HG02642 (cell line): ENCODE measurements around the gene ZNF410.
"Not testable (repeated sequence)": the region's sequence is repeated elsewhere in the genome, so short reads cannot be mapped to it uniquely, and the experiment has no call there.

Experiments
- ATAC-seq: cut with Tn5 transposase; IDR thresholded peaks from one replicate; pipeline ENCODE4 v1.9.1; 2021; ENCODE audit warnings: mild to moderate bottlenecking; ENCODE audit not compliant: unreplicated experiment, poor library complexity

The ZNF410 gene

DNA sequence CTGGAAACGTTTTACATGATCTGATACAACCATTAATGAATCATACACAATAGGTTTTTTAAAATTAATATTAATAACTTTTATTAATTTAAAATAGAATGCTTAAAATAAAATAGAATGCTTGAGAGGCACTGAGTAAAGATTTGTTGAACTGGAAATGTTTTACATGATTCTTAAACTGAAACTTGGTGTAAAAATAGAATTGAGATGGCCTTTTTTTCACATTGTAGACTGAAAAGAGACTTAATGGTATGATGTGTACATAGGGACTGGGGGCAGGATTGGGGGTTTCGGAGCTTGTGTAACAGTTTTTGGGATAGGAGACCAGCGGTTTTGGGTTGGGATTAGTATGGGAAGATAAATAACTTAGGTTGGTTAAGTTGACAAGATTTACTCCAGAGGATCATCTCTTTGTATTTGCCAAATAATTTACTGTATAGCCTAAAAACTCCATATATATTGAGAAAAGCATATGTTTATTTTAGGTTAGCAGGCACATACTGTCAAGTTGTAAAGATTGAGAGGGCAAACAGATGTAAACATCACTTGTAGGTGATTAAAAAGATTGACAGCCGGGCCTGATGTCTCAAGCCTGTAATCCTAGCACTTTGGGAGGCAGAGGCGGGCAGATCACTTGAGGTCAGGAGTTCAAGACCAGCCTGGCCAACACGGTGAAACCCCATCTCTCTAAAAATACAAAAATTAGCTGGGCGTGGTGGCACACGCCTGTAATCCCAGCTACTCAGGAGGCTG lies 2.0 kb upstream of the ZNF410 start:
- ATAC-seq, result no peak

GRCh38 chr14:73887318-73887616 lies 608 bp downstream of the ZNF410 start:
- ATAC-seq, result no peak

DNA sequence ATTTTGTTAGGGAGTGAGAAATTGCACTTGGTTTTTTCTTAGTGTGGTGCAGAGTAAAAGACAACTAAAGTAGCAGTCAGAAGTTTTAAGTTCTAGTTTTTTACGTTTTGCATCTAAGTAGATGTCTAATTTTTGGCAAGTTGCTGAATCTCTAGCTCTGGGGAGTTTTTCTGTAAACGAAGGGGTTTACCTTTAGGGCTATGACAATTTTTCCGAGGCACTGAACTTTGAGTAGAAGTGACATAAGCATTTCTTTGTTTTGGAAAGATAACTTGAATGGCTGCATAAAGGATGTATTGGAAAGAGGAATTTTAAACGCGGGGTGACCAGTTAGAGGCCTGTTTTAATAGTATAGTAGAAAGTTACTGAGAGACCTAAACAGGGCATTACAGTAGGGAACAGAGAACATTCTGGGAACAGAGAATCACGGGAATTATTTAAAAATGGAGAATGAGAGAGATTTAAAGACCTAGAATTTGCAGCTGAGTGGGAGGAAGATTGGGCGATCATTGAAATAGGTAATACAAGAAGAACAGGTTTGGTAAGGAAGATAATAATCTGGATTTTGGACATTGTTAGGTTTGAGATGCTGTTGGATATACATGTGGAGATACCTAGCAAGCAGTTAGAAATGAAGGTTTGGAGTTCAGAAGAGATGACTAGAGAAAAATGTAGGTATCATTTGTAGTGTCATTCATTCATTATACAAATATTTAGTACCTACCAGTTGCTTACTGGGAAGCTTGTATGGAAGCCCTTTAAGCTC lies 1.2 kb downstream of the ZNF410 start:
- no peak for ATAC-seq

- no peak for ATAC-seq
Observed at GRCh38 chr14:73888460-73888725, 1.7 kb downstream of the ZNF410 start.

DNA sequence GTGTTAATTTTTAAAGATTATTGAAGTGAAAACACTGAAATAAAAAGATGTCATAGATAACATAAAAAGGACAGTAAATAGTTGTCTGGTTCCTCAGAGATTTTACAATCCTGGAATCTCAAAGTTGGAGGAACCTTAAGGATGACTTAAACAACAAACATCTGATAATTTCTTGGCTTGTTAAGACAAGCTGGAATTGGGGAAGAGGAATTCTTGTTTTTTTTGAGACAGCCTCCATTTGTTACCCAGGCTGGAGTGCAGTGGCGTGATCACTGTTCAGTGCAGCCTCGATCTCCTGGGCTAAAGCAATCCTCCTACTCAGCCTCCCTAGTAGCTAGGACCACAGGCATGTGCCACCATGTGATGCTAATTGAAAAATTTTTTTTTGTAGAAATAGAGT lies 2.3 kb downstream of the ZNF410 start:
- ATAC-seq, result no peak

DNA sequence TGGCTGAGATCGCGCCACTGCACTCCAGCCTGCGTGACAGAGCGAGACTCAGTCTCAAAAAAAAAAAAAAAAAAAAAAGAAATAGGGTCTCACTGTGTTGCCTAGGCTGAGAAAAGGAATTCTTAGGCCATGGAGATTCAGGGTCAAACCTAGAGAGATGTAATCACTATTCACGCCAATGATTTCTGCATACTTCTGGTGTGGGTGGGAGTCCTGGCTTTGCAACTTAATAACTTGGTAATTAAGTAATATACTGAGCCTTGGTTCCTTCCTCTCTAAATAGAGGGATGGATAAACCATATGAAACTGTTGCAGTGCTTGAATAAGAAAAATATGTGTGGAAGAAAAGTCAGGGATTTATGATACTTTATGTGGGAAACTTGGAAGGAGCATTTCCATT lies 2.7 kb downstream of the ZNF410 start:
- no peak for ATAC-seq

- not testable (repeated sequence) for ATAC-seq
Observed at GRCh38 chr14:73894180-73894687, 7.6 kb downstream of the ZNF410 start.

GRCh38 chr14:73895939-73896338 lies 9.3 kb downstream of the ZNF410 start:
- ATAC-seq, result no peak

DNA sequence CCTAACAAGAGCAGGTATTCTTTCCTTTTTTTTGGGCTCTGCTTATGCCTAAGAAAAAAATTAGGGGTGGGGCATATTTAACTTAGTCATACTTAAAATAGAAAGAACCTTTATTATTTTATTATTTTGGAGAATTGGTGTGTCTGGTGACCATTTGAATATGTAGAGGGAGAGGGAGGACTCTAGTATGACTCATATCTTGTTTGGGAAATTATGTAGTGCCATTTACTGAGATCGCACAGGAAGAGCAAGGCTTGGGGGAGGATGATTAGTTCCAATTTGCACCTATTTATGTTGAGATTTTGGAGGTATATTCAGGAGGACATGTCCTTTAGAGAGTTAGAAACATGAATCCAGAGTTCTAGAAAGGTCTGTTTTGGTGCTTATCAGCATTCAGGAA lies 9.9 kb downstream of the ZNF410 start:
- ATAC-seq, result no peak

DNA sequence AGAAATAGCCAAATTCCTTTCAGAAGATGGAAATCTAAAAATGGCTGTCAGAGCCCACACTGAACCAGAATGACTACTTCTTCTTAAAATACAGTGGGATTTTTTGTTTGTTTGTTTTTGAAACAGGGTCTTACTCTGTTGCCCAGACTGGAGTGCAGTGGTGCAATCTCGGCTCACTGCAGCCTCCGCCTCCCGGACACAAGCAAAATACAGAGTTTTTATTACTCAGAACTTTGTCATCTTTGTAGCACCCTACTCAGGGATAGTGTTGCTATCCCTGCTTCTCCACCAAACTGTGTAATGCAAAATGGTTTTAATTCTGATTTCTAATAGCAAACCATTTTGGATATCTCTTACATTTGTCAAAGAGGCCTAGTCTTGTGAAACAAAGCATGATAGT lies 16.4 kb downstream of the ZNF410 start:
- no peak for ATAC-seq

DNA sequence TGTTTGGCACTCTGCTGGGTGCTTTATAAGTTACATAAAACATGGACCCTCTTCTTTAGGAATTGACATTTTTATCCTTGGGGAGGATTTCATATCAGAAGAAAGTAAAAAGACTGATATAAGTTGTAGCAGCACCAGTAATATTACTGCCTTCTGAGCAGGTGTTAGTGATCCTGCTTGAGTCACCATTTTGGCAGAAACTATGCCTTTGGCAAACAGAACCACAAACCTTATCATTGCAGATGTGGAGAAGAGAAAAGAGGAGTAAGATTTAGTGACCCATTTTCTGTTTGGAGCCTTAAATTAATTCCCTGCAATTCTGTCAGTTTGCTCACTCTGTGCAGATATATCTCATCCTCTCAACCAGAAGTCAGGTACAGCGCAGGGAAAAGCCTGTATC lies 23.0 kb downstream of the ZNF410 start:
- no peak for ATAC-seq

- no peak for ATAC-seq
Observed at GRCh38 chr14:73913256-73913655, 26.6 kb downstream of the ZNF410 start.

GRCh38 chr14:73916324-73916723 lies 29.7 kb downstream of the ZNF410 start:
- no peak for ATAC-seq

DNA sequence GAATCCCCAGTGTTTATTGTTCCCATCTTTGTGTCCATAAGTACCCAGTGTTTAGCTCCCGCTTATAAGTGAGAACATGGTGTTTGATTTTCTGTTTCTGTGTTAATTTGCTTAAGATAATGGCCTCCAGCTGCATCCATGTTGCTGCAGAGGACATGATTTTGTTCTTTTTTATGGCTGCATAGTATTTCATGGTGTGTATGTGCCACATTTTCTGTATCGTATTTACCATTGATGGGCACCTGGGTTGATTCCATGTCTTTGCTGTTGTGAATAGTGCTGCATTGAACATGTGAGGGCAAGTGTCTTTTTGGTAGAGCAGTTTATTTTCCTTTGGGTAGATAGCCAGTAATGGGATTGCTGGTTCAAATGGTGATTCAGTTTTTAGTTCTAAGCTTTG lies 32.8 kb downstream of the ZNF410 start:
- ATAC-seq, result not testable (repeated sequence)

- no peak for ATAC-seq
Observed at GRCh38 chr14:73924337-73924736, 37.7 kb downstream of the ZNF410 start.

DNA sequence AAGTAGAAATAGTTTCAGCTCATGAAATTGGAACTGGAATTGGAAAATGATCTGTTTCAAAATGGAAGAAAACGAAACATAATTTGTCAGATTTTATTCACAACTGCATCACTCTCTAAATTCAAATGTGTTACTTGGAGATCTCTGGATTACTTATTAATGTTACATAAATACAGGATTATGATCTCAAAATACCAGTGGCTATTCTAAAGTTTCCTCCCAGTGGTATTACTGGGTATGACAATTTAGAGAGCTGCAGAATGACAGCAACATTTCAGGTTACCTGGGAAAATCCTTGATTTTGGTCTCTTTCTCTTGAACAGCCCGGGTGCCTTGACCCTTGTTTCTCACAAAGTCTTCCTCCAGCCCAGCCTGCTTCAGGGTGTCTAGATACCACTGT lies 49.0 kb downstream of the ZNF410 start:
- no peak for ATAC-seq

DNA sequence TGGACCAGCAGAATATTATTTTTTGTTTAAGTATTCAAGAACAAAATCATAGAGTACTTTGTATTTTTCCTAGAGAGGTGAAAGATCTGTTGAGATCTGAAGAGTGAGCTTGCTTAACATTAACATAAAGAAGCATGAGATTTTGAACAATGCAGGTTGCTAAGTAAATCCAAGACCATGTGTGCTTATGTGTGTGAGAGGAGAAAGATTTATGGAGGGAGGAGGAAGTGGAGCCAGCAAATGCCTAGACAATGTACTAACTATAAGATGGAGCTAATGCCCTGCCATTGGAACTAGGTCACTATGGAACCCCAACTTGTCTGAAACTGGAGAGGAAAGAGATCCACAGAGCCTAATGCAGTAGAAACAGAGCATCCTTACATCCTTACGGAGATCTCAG lies 49.9 kb downstream of the ZNF410 start:
- ATAC-seq, result no peak

- ATAC-seq, result no peak
Observed at GRCh38 chr14:73937012-73937411, 50.4 kb downstream of the ZNF410 start.

DNA sequence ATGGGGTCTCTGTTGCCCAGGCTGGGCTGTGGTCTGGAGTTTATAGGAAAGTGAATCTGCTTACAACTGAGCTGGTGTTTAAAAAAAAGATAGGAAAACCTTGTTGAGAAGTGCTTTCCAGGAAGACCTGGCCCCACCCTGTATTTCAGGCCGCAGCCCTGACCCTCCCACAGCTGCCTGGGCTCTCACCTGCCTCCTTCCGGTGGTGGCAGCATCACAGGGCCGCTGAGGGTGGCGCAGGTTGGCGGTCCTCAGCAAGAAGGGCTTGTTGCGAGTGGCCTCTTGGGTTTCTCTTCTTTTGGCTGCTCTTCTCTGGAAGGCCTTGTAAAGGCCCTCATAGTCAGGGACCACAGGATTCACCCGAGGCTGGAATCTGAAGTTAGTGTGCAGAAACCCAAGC lies 55.5 kb downstream of the ZNF410 start:
- ATAC-seq, result no peak

DNA sequence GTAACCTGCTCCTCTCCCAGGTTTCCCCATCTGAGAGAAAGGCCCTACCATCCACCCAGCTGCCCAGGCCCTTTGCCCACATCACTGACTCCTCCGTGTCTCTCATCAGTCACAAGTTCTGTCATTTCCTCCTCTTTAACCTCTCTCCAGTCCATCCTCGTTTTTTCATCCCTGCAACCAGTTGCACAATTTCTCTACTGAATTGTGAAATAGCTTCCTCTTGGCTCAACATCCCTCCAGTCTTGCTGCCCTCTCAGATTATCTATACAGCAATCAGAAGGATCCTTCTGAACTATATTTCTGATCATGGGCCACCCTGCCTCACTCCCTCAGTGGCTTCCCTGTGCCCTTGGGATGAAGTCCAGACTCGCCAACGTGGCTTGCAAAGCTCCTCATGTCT lies 56.4 kb downstream of the ZNF410 start:
- no peak for ATAC-seq

DNA sequence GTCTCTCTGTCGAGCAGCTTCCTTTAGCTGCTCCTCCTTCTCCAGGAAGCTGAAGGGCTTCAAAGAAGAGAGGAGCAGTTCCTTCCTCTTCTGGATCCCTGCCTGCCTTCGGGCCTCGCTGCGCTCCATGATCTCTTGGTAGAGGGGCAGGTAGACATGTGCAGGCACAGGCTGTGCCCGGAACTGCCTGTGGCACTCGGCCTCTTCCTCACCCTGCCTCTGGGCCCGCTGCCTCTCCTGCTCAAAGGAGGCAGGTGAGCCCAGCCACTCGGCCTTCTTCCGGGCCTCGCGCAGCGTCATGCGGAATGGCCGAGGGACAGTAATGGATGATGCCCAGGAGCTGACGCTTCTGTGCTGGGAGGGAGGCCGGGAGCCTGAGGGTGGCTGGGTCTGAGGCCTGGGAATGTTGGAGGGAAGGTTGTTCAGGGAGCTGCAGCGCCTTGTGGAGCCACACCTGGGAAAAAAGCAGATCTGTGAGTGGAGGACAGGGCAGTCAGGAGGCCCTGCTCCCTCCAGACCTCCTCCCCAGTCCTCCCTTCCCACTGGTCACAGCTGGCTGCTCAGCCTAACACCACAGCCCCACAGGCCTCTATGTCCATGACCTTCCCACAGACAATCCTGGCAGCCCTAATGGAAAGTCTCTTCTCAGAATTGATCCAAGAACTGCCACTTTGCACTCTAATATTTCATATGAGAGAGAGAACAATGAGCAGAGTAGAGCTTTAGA lies 57.9 kb downstream of the ZNF410 start:
- no peak for ATAC-seq
